Prostate gland (tissue), 2 donors: ENCODE results near the gene GNAZ. TPM values are rescaled to one million over a fixed set of nuclear protein-coding genes. Genes with fewer than 3 reads are reported as not detected.
"Not testable (repeated sequence)": the region's sequence is repeated elsewhere in the genome, so short reads cannot be mapped to it uniquely, and the experiment has no call there.

Experiments used
- DNase-seq: peaks from one replicate; pipeline ENCODE4 v3.0.0-alpha.2; 2019; ENCODE audit warnings: low spot score
- H3K27ac ChIP-seq, 2 donors: fragments of 200-600 bp; sonication (generic); 2 replicates each; pipeline ENCODE4 v1.5.1; 2017 to 2019
- H3K27me3 ChIP-seq: fragments of 200-600 bp; sonication (generic); replicated peaks from 2 replicates; pipeline ENCODE4 v1.5.1; 2019; ENCODE audit not compliant: insufficient read depth
- H3K36me3 ChIP-seq, 2 donors: fragments of 200-600 bp; sonication (generic); 1 replicate in 1 of 2; 2 replicates in 1 of 2; pipeline versions ENCODE4 v1.5.1 to v1.8.1; 2017 to 2019
- H3K4me1 ChIP-seq: fragments of 200-600 bp; sonication (generic); replicated peaks from 2 replicates; pipeline ENCODE4 v1.5.1; 2019
- H3K4me3 ChIP-seq, 2 donors: fragments of 200-600 bp; sonication (generic); 2 replicates each; pipeline ENCODE4 v1.5.1; 2017 to 2019
- H3K9me3 ChIP-seq: fragments of 200-600 bp; sonication (generic); 2 replicates; pipeline ENCODE4 v1.5.1; 2017
- CTCF ChIP-seq, 4 experiments: fragments of 200-600 bp in 2 of 4; fragments of 450-650 bp in 2 of 4; sonication (generic) in 2 of 4; IDR thresholded peaks; 1 replicate in 3 of 4; 2 replicates in 1 of 4; pipeline ENCODE4 v1.5.1; 2016 to 2019; ENCODE audit warnings: antibody characterized with exemption in 4 of 4, mild to moderate bottlenecking in 2 of 4, moderate library complexity in 2 of 4
- POLR2A ChIP-seq: fragments of 450-650 bp; IDR thresholded peaks from one replicate; pipeline ENCODE4 v1.6.1; 2016; ENCODE audit warnings: antibody characterized with exemption, mild to moderate bottlenecking
- POLR2AphosphoS5 ChIP-seq: sonication (generic); formaldehyde crosslinking; IDR thresholded peaks from one replicate; pipeline ENCODE4 v1.6.1; 2017; ENCODE audit warnings: antibody characterized with exemption
- WGBS: methylation state at CpG from one replicate; pipeline ENCODE4 v1.1.5; 2018; 5-methylcytosine and 5-hydroxymethylcytosine counted together
- intact Hi-C: fragments of 100-400 bp; cut with DNase I; formaldehyde crosslinking; loops from one replicate; pipeline ENCODE4 v1.14.2; 2022
- total RNA-seq, 2 donors: library from RNA; depleted of rRNA; stranded (reverse); fragments of >200 nt; gene quantifications; one replicate each; pipeline ENCODE4 v1.1.0, GENCODE V29; 2016

Gene GNAZ
- total RNA-seq, 2 donors from 2014 or later, result 5.7 to 22.6 TPM

GRCh38 chr22:23132376-23133091, 62.2 kb downstream of the GNAZ start:
- H3K27ac ChIP-seq, result no peak overlapping the region
- no peak for DNase-seq
- intact Hi-C loops, result no loop called here
- WGBS, result 93% methylated on average over 10 of the region's 10 CpGs
- no peak overlapping the region for H3K4me3 ChIP-seq
- H3K27me3 ChIP-seq, result no peaks in the 10 kb centered on the region
- no peaks in the 10 kb centered on the region for H3K4me1 ChIP-seq
- no peaks in the 10 kb centered on the region for H3K36me3 ChIP-seq
- no peaks in the 10 kb centered on the region for H3K9me3 ChIP-seq
- no peak for TF ChIP-seq POLR2A
- TF ChIP-seq POLR2AphosphoS5, result no peak
- TF ChIP-seq CTCF (IDR thresholded peaks at IDR 0.05), result no peak

- no peak for DNase-seq
- H3K4me1 ChIP-seq, result no peaks in the 10 kb centered on the region
- no peaks in the 10 kb centered on the region for H3K9me3 ChIP-seq
- H3K4me3 ChIP-seq, result no peak overlapping the region
- no peaks in the 10 kb centered on the region for H3K27me3 ChIP-seq
- intact Hi-C loops, result no loop called here
- WGBS, result 95% methylated on average over 10 of the region's 10 CpGs
- H3K36me3 ChIP-seq, result no peaks in the 10 kb centered on the region
- TF ChIP-seq POLR2A (no peak), CTCF (IDR thresholded peaks at IDR 0.05) (no peak), POLR2AphosphoS5 (no peak)
- no peak overlapping the region for H3K27ac ChIP-seq
Observed at GRCh38 chr22:23133922-23134321, 63.6 kb downstream of the GNAZ start.

- H3K27ac ChIP-seq, intact Hi-C loops, H3K27me3 ChIP-seq, H3K4me1 ChIP-seq, H3K36me3 ChIP-seq, H3K9me3 ChIP-seq, H3K4me3 ChIP-seq, DNase-seq: not testable (repeated sequence)
- WGBS, result 65% methylated on average over 4 of the region's 4 CpGs
Observed at GRCh38 chr22:23136991-23137390, 66.7 kb downstream of the GNAZ start.

- intact Hi-C loops, result no loop called here
- no peaks in the 10 kb centered on the region for H3K4me1 ChIP-seq
- WGBS, result 39% methylated on average over 3 of the region's 3 CpGs
Observed at GRCh38 chr22:23137468-23137867, 67.1 kb downstream of the GNAZ start.

GRCh38 chr22:23137905-23138561, 67.7 kb downstream of the GNAZ start:
- H3K4me3 ChIP-seq, result no peak overlapping the region
- intact Hi-C loops, result no loop called here
- H3K27me3 ChIP-seq, result no peaks in the 10 kb centered on the region
- H3K9me3 ChIP-seq, result no peaks in the 10 kb centered on the region
- no peak for DNase-seq
- no peaks in the 10 kb centered on the region for H3K36me3 ChIP-seq
- TF ChIP-seq POLR2AphosphoS5 (no peak), CTCF (IDR thresholded peaks at IDR 0.05) (no peak), POLR2A (no peak)
- H3K4me1 ChIP-seq, result no peaks in the 10 kb centered on the region
- WGBS, result 41% methylated on average over 5 of the region's 5 CpGs
- H3K27ac ChIP-seq, result peak overlapping the region; percentile 20 to 58

More at GRCh38 chr22:23137468-23137867, 67.1 kb downstream of the GNAZ start:
- H3K27me3 ChIP-seq, result no peaks in the 10 kb centered on the region
- DNase-seq, result no peak
- no peaks in the 10 kb centered on the region for H3K9me3 ChIP-seq
- no peaks in the 10 kb centered on the region for H3K36me3 ChIP-seq
- peak overlapping the region; percentile 20 to 58 for H3K27ac ChIP-seq
- TF ChIP-seq POLR2A (no peak), POLR2AphosphoS5 (no peak), CTCF (IDR thresholded peaks at IDR 0.05) (no peak)
- H3K4me3 ChIP-seq, result no peak overlapping the region
